ENCODE measurements around the gene FILIP1. TPM values are rescaled to one million over a fixed set of nuclear protein-coding genes. Genes with fewer than 3 reads are reported as not detected.

Gene FILIP1
- total RNA-seq, 4 donors from 2014 or later: 6.0 to 12.3 (median 7.2) TPM

- no peak overlapping the region for H3K4me3 ChIP-seq
- DNase-seq: no peak
- peaks cover 8% of the 10 kb centered on the region for H3K27me3 ChIP-seq
- TF ChIP-seq POLR2AphosphoS5 (IDR thresholded peaks at IDR 0.05) (no peak), POLR2A (IDR thresholded peaks at IDR 0.05) (no peak)
- no peak overlapping the region for H3K27ac ChIP-seq
- WGBS, 2 donors (ENCODE audit: low coverage in 1 of 2): 50 to 67% methylated on average over 2 of the region's 2 CpGs
- no peaks in the 10 kb centered on the region for H3K9me3 ChIP-seq
- in situ Hi-C loops (cut with MboI; ENCODE audit: low pct_ligation_motif_present in 1 of 4, low pct_unique_long_range_greater_than_20kb in 1 of 4, low sequenced_read_pairs in 3 of 4): no loop called here
- no peaks in the 10 kb centered on the region for H3K36me3 ChIP-seq
- H3K4me1 ChIP-seq: peaks cover 0 to 15% (median 10%) of the 10 kb centered on the region in 4 donors
- intact Hi-C loops (cut with DNase I; ENCODE audit: low total_unique reads): no loop called here
Measured at GRCh38 chr6:75351570-75351969, 142.0 kb downstream of the FILIP1 start.

GRCh38 chr6:75350808-75351207 is 142.8 kb downstream of the FILIP1 start:
- no peaks in the 10 kb centered on the region for H3K9me3 ChIP-seq
- DNase-seq: no peak
- no peaks in the 10 kb centered on the region for H3K36me3 ChIP-seq
- no peak overlapping the region for H3K27ac ChIP-seq
- in situ Hi-C loops (cut with MboI; ENCODE audit: low pct_ligation_motif_present in 1 of 4, low pct_unique_long_range_greater_than_20kb in 1 of 4, low sequenced_read_pairs in 3 of 4): no loop called here
- H3K27me3 ChIP-seq: peaks cover 8% of the 10 kb centered on the region
- no peak overlapping the region for H3K4me3 ChIP-seq
- no peak for TF ChIP-seq POLR2AphosphoS5 (IDR thresholded peaks at IDR 0.05)
- no peak for TF ChIP-seq EP300 (IDR thresholded peaks at IDR 0.05; ENCODE audit: low read depth)
- no peak for TF ChIP-seq CTCF (IDR thresholded peaks at IDR 0.05)
- no peak for TF ChIP-seq POLR2A (IDR thresholded peaks at IDR 0.05)
- peaks cover 0 to 15% (median 10%) of the 10 kb centered on the region in 4 donors for H3K4me1 ChIP-seq
- intact Hi-C loops (cut with DNase I; ENCODE audit: low total_unique reads): no loop called here
- whole genome bisulfite sequencing, 2 donors (ENCODE audit: low coverage in 1 of 2): 89 to 90% methylated on average over 2 to 6 of the region's 6 CpGs

- Histone ChIP-seq H3K27ac (peak overlapping the region; percentile 24 to 67 (median 56)), H3K36me3 (no peaks in the 10 kb centered on the region), H3K4me3 (peak overlapping the region in 1 of 4 donors; percentile 40), H3K9me3 (no peaks in the 10 kb centered on the region), H3K4me1 (peaks cover 0 to 15% (median 10%) of the 10 kb centered on the region in 4 donors), H3K27me3 (peaks cover 8% of the 10 kb centered on the region)
- in situ Hi-C loops (cut with MboI; ENCODE audit: low pct_ligation_motif_present in 1 of 4, low pct_unique_long_range_greater_than_20kb in 1 of 4, low sequenced_read_pairs in 3 of 4) (no loop called here), intact Hi-C loops (cut with DNase I; ENCODE audit: low total_unique reads) (no loop called here)
- WGBS, 2 donors (ENCODE audit: low coverage in 1 of 2): 30 to 46% methylated on average over 3 of the region's 3 CpGs
- TF ChIP-seq EP300 (IDR thresholded peaks at IDR 0.05; ENCODE audit: low read depth) (no peak), POLR2AphosphoS5 (IDR thresholded peaks at IDR 0.05) (no peak), CTCF (IDR thresholded peaks at IDR 0.05) (no peak), POLR2A (IDR thresholded peaks at IDR 0.05) (no peak)
- no peak for DNase-seq
Measured at GRCh38 chr6:75350156-75350555, 143.4 kb downstream of the FILIP1 start.

- in situ Hi-C loops (cut with MboI; ENCODE audit: low pct_ligation_motif_present in 1 of 4, low pct_unique_long_range_greater_than_20kb in 1 of 4, low sequenced_read_pairs in 3 of 4): no loop called here
Measured at GRCh38 chr6:75349262-75349984, 144.2 kb downstream of the FILIP1 start.

More at GRCh38 chr6:75349262-75349984, 144.2 kb downstream of the FILIP1 start:
- TF ChIP-seq POLR2AphosphoS5 (IDR thresholded peaks at IDR 0.05) (peak in 1 of 3 donors; percentile 5), POLR2A (IDR thresholded peaks at IDR 0.05) (no peak), EP300 (IDR thresholded peaks at IDR 0.05; ENCODE audit: low read depth) (no peak), CTCF (IDR thresholded peaks at IDR 0.05) (no peak)
- H3K27me3 ChIP-seq: peaks cover 8% of the 10 kb centered on the region
- no peaks in the 10 kb centered on the region for H3K36me3 ChIP-seq
- no peak for DNase-seq
- peak overlapping the region; percentile 24 to 67 (median 56) for H3K27ac ChIP-seq
- peak overlapping the region in 3 of 4 donors; percentile 8 to 40 (median 26) for H3K4me3 ChIP-seq
- peaks cover 0 to 15% (median 10%) of the 10 kb centered on the region in 4 donors for H3K4me1 ChIP-seq
- no peaks in the 10 kb centered on the region for H3K9me3 ChIP-seq
- 7 to 11% methylated on average over 3 to 24 of the region's 24 CpGs for WGBS, 2 donors (ENCODE audit: low coverage in 1 of 2)
- intact Hi-C loops (cut with DNase I; ENCODE audit: low total_unique reads): no loop called here
